ENCODE measurements around the gene RLN3. TPM values are rescaled to one million over a fixed set of nuclear protein-coding genes. Genes with fewer than 3 reads are reported as not detected.

The RLN3 gene
- polyA plus RNA-seq, 1 donor (not counting 4 experiments of a cell fraction or from before 2014, with no cell fraction given) = not detected

GRCh38 chr19:13995878-13996765 lies 31.8 kb upstream of the RLN3 start:
- dilution Hi-C loops (cut with MboI; ENCODE audit: extremely low pct_ligation_motif_present, low sequenced_read_pairs) = no loop called here
- no peak overlapping the region for H3K4me2 ChIP-seq (ENCODE audit: control insufficient read depth, extremely low read depth, insufficient read depth, low read depth, low read length)
- no peak overlapping the region for H3K4me3 ChIP-seq (ENCODE audit: control insufficient read depth in 2 of 3, extremely low read depth in 1 of 3, insufficient read depth in 2 of 3, low read depth in 1 of 3, low read length in 3 of 3)
- no peak for DNase-seq (ENCODE audit: low read depth, low spot score)
- no peaks in the 10 kb centered on the region for H3K9me1 ChIP-seq (ENCODE audit: control insufficient read depth, extremely low read depth, insufficient read depth, low read length)
- no peaks in the 10 kb centered on the region for H3K27me3 ChIP-seq (ENCODE audit: control insufficient read depth, extremely low read depth, insufficient read depth, low read length)
- H3K4me1 ChIP-seq (ENCODE audit: control insufficient read depth, extremely low read depth, insufficient read depth, low read length) = peaks cover 4% of the 10 kb centered on the region
- peaks cover 6% of the 10 kb centered on the region for H3K79me2 ChIP-seq (ENCODE audit: control insufficient read depth, insufficient read depth, low read length)
- TF ChIP-seq CTCF (optimal IDR thresholded peaks at IDR 0.05 in 1 of 3, IDR thresholded peaks at IDR 0.05 in 1 of 3, conservative IDR thresholded peaks at IDR 0.05 in 1 of 3; ENCODE audit: extremely low read depth in 1 of 3, insufficient read depth in 2 of 3, low read length in 3 of 3) (no peak), EZH2 (IDR thresholded peaks at IDR 0.05; ENCODE audit: low read length) (no peak)
- FAIRE-seq = no peak
- no peaks in the 10 kb centered on the region for H3K9me3 ChIP-seq (ENCODE audit: control insufficient read depth, low read depth, low read length)
- peaks cover 8% of the 10 kb centered on the region in 2 experiments for H3K36me3 ChIP-seq (ENCODE audit: control insufficient read depth in 2 of 2, extremely low read depth in 1 of 2, insufficient read depth in 2 of 2, low read length in 2 of 2)
- no peak overlapping the region for H3K9ac ChIP-seq (ENCODE audit: control insufficient read depth, extremely low read depth, insufficient read depth, low read length)
- H4K20me1 ChIP-seq (ENCODE audit: control insufficient read depth, extremely low read depth, insufficient read depth, low read length) = no peaks in the 10 kb centered on the region
- no peak overlapping the region for H2AFZ ChIP-seq (ENCODE audit: control insufficient read depth, low read length)
- no peak overlapping the region for H3K27ac ChIP-seq (ENCODE audit: control insufficient read depth, insufficient read depth, low read length)

- H3K4me1 ChIP-seq (ENCODE audit: control insufficient read depth, extremely low read depth, insufficient read depth, low read length) = peaks cover 5% of the 10 kb centered on the region
- H3K27me3 ChIP-seq (ENCODE audit: control insufficient read depth, extremely low read depth, insufficient read depth, low read length) = no peaks in the 10 kb centered on the region
- H3K9me3 ChIP-seq (ENCODE audit: control insufficient read depth, low read depth, low read length) = no peaks in the 10 kb centered on the region
- H3K4me2 ChIP-seq (ENCODE audit: control insufficient read depth, extremely low read depth, insufficient read depth, low read depth, low read length) = no peak overlapping the region
- H4K20me1 ChIP-seq (ENCODE audit: control insufficient read depth, extremely low read depth, insufficient read depth, low read length) = no peaks in the 10 kb centered on the region
- H3K27ac ChIP-seq (ENCODE audit: control insufficient read depth, insufficient read depth, low read length) = no peak overlapping the region
- H3K4me3 ChIP-seq (ENCODE audit: control insufficient read depth in 2 of 3, extremely low read depth in 1 of 3, insufficient read depth in 2 of 3, low read depth in 1 of 3, low read length in 3 of 3) = no peak overlapping the region
- dilution Hi-C loops (cut with MboI; ENCODE audit: extremely low pct_ligation_motif_present, low sequenced_read_pairs) = no loop called here
- H3K79me2 ChIP-seq (ENCODE audit: control insufficient read depth, insufficient read depth, low read length) = peaks cover 6% of the 10 kb centered on the region
- no peak for DNase-seq (ENCODE audit: low read depth, low spot score)
- FAIRE-seq = no peak
- no peaks in the 10 kb centered on the region for H3K9me1 ChIP-seq (ENCODE audit: control insufficient read depth, extremely low read depth, insufficient read depth, low read length)
- no peak overlapping the region for H2AFZ ChIP-seq (ENCODE audit: control insufficient read depth, low read length)
- peaks cover 6 to 8% of the 10 kb centered on the region in 2 experiments for H3K36me3 ChIP-seq (ENCODE audit: control insufficient read depth in 2 of 2, extremely low read depth in 1 of 2, insufficient read depth in 2 of 2, low read length in 2 of 2)
- TF ChIP-seq EZH2 (IDR thresholded peaks at IDR 0.05; ENCODE audit: low read length) (no peak), CTCF (optimal IDR thresholded peaks at IDR 0.05 in 1 of 3, IDR thresholded peaks at IDR 0.05 in 1 of 3, conservative IDR thresholded peaks at IDR 0.05 in 1 of 3; ENCODE audit: extremely low read depth in 1 of 3, insufficient read depth in 2 of 3, low read length in 3 of 3) (no peak)
- no peak overlapping the region for H3K9ac ChIP-seq (ENCODE audit: control insufficient read depth, extremely low read depth, insufficient read depth, low read length)
These were observed 30.9 kb upstream of the RLN3 start for GRCh38 chr19:13996928-13997630.

Measured in keratinocyte (primary cell).